Testis (tissue), 3 donors: ENCODE data around the gene DDN. TPM values are rescaled to one million over a fixed set of nuclear protein-coding genes. Genes with fewer than 3 reads are reported as not detected.

Source experiments
- DNase-seq: peaks from one replicate; pipeline ENCODE4 v3.0.0-alpha.2; 2019
- H3K27ac ChIP-seq, 2 donors: fragments of 200-600 bp; sonication (generic); one replicate each; pipeline ENCODE4 v1.5.1; 2019
- H3K27me3 ChIP-seq: fragments of 200-600 bp; sonication (generic); one replicate; pipeline ENCODE4 v1.5.1; 2019
- H3K36me3 ChIP-seq: fragments of 200-600 bp; sonication (generic); one replicate; pipeline ENCODE4 v1.5.1; 2017; ENCODE audit warnings: low read depth; ENCODE audit errors: missing control alignments
- H3K4me1 ChIP-seq: fragments of 200-600 bp; sonication (generic); one replicate; pipeline ENCODE4 v1.5.1; 2019
- H3K4me3 ChIP-seq, 2 donors: fragments of 200-600 bp; sonication (generic); one replicate each; pipeline ENCODE4 v1.5.1; 2017 to 2019
- H3K9me3 ChIP-seq: fragments of 200-600 bp; sonication (generic); one replicate; pipeline ENCODE4 v1.5.1; 2017
- CTCF ChIP-seq, 3 experiments: fragments of 450-650 bp in 2 of 3; fragments of 200-600 bp in 1 of 3; sonication (generic) in 1 of 3; IDR thresholded peaks; one replicate each; pipeline ENCODE4 v1.5.1; 2016 to 2019; ENCODE audit warnings: antibody characterized with exemption in 3 of 3, mild to moderate bottlenecking in 2 of 3, moderate library complexity in 1 of 3
- POLR2A ChIP-seq: fragments of 450-650 bp; IDR thresholded peaks from one replicate; pipeline ENCODE4 v1.6.1; 2017; ENCODE audit warnings: antibody characterized with exemption, mild to moderate bottlenecking, moderate library complexity
- WGBS, 2 donors: methylation state at CpG; one replicate each; pipeline ENCODE4 v1.1.5; 2018; 5-methylcytosine and 5-hydroxymethylcytosine counted together
- intact Hi-C: fragments of 100-400 bp; cut with DNase I; formaldehyde crosslinking; loops from one replicate; pipeline ENCODE4 v1.15.1; 2023; ENCODE audit warnings: low total_unique reads
- polyA plus RNA-seq: library from polyadenylated mRNA; stranded (reverse); fragments of 350-450 nt; fragmentation: Illumina TruSeq; extraction: RNeasy Lipid Tissue Mini Kit (QIAGEN cat#74804); gene quantifications from one replicate; pipeline ENCODE4 v1.2.3, GENCODE V29; 2014; ENCODE audit warnings: low read depth, low replicate concordance; ENCODE audit not compliant: insufficient read depth
- total RNA-seq, 2 donors: library from RNA; depleted of rRNA; stranded (reverse); fragments of >200 nt; gene quantifications; one replicate each; pipeline ENCODE4 v1.2.3, GENCODE V29; 2016

Gene DDN
- total and polyA plus RNA-seq, 3 donors from 2014 or later = 0.31 to 0.96 (median 0.55) TPM

- Histone ChIP-seq H3K27ac (no peak overlapping the region), H3K9me3 (no peaks in the 10 kb centered on the region), H3K27me3 (no peaks in the 10 kb centered on the region), H3K4me1 (no peaks in the 10 kb centered on the region), H3K4me3 (no peak overlapping the region), H3K36me3 (no peaks in the 10 kb centered on the region)
- 81 to 90% methylated on average over 9 to 12 of the region's 12 CpGs for WGBS, 2 donors
- no peak for DNase-seq
- TF ChIP-seq POLR2A (no peak), CTCF (IDR thresholded peaks at IDR 0.05) (no peak)
- intact Hi-C loops = no loop called here
Measured at GRCh38 chr12:49024543-49024942, 25.4 kb upstream of the DDN start.

GRCh38 chr12:49023812-49024211 is 24.6 kb upstream of the DDN start:
- no peaks in the 10 kb centered on the region for H3K36me3 ChIP-seq
- H3K27me3 ChIP-seq = no peaks in the 10 kb centered on the region
- no peak for DNase-seq
- no peak overlapping the region for H3K4me3 ChIP-seq
- no peak overlapping the region for H3K27ac ChIP-seq
- TF ChIP-seq POLR2A (no peak), CTCF (IDR thresholded peaks at IDR 0.05) (no peak)
- 94 to 98% methylated on average over 2 of the region's 2 CpGs for WGBS, 2 donors
- intact Hi-C loops = no loop called here
- no peaks in the 10 kb centered on the region for H3K4me1 ChIP-seq
- no peaks in the 10 kb centered on the region for H3K9me3 ChIP-seq

GRCh38 chr12:49022558-49023178 is 23.5 kb upstream of the DDN start:
- Histone ChIP-seq H3K27me3 (no peaks in the 10 kb centered on the region), H3K4me1 (peaks cover 3% of the 10 kb centered on the region), H3K27ac (no peak overlapping the region), H3K4me3 (no peak overlapping the region), H3K36me3 (no peaks in the 10 kb centered on the region), H3K9me3 (no peaks in the 10 kb centered on the region)
- intact Hi-C loops = no loop called here
- no peak for DNase-seq
- TF ChIP-seq POLR2A (no peak), CTCF (IDR thresholded peaks at IDR 0.05) (no peak)
- 83% methylated on average over 15 of the region's 15 CpGs for WGBS, 2 donors

GRCh38 chr12:49021292-49021915 is 22.2 kb upstream of the DDN start:
- H3K9me3 ChIP-seq = no peaks in the 10 kb centered on the region
- intact Hi-C loops = no loop called here
- no peak overlapping the region for H3K27ac ChIP-seq
- no peak overlapping the region for H3K4me3 ChIP-seq
- no peaks in the 10 kb centered on the region for H3K36me3 ChIP-seq
- TF ChIP-seq CTCF (IDR thresholded peaks at IDR 0.05) (no peak), POLR2A (no peak)
- no peaks in the 10 kb centered on the region for H3K27me3 ChIP-seq
- peaks cover 8% of the 10 kb centered on the region for H3K4me1 ChIP-seq
- 82 to 85% methylated on average over 9 to 11 of the region's 11 CpGs for WGBS, 2 donors
- DNase-seq = no peak

GRCh38 chr12:49020441-49020840 is 21.3 kb upstream of the DDN start:
- no peaks in the 10 kb centered on the region for H3K36me3 ChIP-seq
- TF ChIP-seq POLR2A (no peak), CTCF (IDR thresholded peaks at IDR 0.05) (no peak)
- H3K4me1 ChIP-seq = peaks cover 8% of the 10 kb centered on the region
- H3K9me3 ChIP-seq = no peaks in the 10 kb centered on the region
- WGBS, 2 donors = 79 to 81% methylated on average over 4 to 6 of the region's 6 CpGs
- no peaks in the 10 kb centered on the region for H3K27me3 ChIP-seq
- intact Hi-C loops = no loop called here
- peak overlapping the region in 1 of 2 donors; percentile 95 for H3K27ac ChIP-seq
- no peak for DNase-seq
- H3K4me3 ChIP-seq = no peak overlapping the region
